NCI-H2029 (cell line): Measurements from ENCODE around the gene SPECC1L.

ENCODE experiments used
- DNase-seq: peaks from one replicate; lab custom pipeline; 2025; lab: John Stamatoyannopoulos, UW

Gene SPECC1L

DNA sequence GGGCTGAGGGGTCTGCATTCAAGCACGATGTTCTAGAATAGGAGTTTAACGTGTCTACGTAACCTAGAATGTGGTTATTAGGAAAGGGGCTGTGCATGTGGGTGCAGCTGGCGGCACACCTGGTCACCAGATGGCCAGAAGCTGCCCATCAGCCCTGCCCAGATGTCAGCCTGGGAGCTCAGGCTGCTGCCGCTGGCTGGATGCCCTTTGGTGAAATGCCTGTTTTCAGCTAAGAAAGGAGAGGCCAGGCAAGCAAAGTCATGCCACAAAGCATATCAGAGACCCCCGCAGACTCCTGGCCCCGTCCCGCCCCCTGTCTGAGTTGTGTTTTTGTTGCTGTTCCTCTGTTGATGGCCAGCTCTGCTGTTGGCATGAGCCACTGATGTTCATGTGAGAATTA lies 145.5 kb downstream of the SPECC1L start:
- no peak for DNase-seq

DNA sequence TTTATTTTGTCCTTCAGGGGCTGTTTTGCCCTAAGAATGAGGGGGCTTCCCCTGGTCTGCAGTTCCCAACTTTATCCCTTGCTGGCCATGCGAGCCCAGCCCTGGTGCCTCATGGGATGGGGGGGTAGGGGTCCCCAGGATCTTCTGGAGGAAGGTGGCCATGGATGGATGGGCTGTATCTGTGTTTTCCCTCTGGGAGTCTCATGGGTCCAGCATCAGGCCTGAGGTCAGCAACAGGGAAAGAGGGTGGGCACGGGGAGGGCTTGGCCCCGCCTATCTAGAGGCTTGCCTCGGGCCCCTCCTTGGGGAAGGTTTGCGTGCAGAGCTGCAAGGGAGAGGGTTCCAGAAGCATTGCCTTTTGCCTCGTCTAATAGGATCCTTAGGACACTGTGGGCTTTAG lies 146.0 kb downstream of the SPECC1L start:
- no peak for DNase-seq

DNA sequence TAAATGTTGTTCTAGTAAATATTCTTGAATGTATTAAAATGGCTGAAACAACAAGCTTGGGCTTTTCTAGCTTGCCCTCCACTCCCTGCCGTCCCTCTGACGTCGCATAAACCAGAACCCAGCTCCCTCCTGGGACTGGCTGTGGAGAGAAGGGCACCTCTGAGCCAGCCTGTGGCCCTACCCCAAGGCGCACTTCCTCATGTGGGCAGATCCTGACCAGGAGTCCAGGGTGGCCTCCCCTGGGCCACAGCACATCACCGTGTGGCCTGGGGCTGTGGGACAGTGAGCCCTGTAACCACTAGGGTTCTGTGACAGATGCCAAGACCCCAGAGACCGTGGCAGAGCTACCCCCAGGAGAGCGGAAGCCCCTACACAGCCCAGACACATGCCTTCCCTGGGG lies 146.6 kb downstream of the SPECC1L start:
- no peak for DNase-seq

DNA sequence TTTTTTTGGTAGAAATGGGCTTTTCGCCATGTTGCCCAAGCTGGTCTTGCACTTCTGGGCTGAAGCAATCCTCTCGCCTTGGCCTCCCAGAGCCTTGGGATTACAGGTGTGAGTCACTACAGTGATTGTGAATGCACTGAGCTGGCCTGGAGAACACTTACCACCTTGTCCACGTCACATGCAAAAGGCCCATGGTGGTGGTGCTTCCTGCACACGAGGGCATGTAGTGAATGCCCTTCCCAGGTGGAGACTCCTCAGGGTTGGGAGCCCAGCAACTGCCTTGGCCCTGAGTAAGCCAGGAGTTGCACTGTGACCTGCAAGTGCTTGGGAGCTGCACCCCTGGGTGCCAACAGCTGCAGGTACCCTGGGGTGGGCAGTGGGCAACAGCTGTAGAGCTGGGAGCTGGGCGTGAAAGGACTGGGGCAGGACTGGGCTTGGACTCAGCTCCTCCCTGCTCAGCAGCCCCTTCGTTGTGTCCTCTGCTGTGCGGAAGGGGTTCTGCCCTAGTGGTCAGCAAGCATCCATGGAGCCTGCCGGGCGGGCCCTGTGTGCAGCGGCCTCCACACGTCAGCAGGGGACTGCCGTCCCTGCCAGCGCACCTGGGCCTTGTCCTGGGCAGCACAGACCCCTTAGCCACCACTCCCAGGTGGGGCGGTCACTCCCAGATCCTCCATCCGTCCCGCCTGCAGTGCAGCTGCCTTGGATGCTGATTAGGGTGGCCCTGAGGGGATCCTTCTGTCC lies 147.4 kb downstream of the SPECC1L start:
- no peak for DNase-seq

DNA sequence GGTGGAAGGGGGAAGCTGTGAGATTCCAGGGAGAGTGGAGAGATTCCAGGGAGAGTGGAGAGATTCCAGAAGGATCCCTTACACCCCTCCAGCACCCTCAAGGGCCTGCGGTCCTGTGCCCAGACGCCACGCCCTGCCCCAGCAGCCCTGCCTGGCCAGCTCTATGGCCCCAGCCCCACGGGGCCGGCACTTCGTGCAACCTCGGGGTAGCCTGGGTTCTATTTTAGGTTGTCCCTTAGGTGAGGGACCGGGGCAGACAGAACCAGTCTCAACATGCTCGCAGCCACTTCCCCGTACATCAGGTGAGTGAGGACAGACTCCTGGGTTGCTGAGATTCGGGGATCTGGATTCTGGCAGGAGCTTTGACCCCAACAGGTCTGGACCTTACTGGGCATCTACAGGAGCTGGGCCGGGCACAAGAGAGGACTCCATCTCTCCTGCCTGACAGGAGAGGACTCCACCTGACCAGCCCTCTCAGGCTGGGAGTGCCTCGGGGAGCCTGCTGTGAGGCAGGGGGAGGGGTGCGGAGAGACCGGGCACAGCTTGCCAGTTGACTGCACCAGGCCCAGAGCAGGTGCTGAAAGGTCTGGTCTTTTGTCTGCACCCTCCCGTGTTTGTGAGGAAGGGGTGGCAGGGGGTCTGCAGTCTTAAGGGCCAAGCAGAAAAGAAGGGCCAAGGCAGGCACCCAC lies 148.3 kb downstream of the SPECC1L start:
- no peak for DNase-seq

DNA sequence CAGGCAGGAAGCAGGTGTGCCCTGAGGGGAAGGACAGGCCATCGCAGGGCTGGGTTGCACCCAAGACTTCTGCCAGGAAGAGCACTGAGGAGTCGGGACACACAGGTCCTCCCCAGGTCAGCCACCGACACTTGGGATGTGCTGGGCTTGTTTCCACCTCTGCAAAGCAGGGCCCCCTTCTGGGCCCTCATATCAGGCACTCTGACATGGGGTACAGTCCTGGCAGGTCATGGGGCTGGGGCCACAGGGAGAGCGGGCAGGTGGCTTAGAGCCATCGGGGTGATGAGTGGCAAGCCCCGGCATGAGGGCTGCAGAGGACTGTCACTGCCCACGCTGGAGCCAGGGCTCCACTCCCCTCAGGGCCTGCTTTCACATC lies 148.8 kb downstream of the SPECC1L start:
- no peak for DNase-seq

DNA sequence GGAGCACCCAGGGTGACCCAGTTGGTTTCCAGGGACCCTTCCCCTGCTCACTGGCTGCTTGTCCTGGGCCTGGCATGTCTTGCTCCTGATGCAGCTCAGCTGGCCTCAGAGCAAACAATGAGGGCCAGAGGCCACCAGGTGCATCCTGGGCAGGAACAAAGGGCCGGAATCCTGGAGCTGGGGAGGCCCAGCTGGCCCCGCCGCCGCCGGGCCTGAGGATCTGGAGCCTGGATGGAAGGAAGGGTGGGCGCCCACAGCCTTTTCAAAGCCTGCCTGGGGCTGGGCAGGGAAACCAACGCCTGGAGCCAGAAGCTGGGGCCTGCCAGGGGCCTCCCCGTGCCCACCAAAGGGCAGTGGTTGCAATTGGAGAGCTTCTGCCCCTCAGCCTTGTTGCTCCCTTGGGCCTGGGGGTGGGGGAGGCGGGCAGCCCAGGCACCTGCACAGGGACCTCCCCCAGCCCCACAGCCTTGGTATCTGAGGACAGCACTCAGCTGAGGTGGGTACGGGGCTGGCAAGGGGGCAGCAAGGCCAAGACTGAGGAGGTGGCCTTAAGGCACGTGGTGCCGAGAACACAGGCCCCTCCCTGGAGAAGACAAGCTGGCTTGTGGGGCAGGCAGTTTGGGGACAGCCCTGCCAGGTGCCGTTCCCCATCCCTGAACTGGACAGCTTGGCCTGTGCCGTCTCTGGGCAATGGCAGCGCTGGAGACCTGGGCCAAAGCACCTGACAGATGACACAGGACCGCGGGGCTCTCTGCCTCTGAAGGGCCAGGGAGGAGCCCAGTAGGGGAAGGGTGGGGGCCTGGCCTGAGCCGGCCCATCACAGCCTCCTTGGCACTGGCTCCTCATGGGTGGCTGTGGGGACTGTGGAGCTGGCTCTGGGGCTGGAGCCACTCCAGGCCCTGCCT lies 149.7 kb downstream of the SPECC1L start:
- DNase-seq = no peak

DNA sequence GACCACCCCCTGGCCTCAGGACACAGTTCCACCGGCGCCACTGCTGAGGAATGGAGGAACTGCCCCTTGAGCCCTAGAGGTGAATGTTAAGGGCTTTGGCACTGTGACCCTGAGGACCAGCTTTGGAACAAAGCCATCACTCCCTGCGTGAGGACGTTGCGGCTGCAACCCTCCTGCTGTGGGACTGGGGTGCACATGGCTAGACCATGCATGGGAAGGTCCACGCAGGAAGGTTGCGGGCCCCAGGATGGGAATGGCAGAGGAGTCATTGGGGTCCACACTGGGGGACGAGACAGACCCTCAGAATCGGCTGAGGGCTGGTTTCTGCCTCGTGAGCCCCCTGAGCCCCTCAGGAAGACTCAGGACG lies 150.3 kb downstream of the SPECC1L start:
- DNase-seq = no peak

DNA sequence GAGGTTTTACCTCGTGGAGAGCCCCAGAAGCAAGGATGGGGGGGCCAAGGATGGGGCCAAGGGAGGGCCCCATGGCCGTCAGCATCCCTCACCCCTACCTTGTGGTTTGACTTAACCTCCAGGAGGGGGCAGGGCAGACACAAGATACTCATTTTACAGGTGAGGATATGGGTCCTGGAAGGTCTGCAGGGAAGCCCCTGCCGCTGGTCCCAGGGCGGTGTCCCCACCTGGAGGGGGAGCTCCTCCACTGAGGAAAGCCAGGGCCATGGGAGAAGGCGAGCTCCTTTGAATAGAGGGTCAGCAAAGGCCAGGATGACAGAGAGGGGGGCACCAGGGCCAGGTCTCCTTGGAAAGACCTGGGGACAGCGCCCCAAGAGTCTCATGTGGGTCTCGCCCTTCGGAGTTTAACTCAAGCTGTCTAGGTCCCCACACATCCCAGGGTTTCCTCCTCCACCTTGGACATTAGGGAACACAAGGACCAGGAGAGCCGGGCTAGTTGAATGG lies 150.8 kb downstream of the SPECC1L start:
- no peak for DNase-seq

DNA sequence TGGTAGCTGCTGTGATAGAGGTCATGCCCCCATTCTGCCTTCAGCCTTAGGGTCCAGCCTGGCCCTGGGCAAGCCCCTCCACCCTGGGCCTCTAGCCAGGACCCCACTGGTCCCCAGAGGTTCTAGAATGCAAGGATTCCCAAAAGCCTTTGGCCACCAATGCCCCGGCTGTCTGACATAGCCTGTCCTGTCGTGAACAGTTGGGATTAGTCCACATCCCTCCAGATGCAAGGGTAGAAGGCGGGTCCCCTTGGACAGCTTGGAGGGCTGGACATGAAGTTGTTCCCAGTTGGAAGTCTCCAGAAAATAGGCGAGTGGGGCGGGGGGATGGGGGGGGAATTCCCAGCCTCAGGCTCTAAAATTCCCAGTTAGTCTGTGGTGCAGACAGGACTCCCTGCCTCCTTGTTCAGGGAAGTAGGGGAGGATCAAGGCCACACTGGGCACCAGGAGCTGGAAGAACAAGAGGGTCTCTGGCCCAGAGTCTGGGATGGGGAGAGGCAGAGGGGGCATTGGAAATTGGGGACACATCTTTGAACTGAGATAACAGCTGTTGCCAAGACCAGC lies 151.6 kb downstream of the SPECC1L start:
- DNase-seq = no peak

DNA sequence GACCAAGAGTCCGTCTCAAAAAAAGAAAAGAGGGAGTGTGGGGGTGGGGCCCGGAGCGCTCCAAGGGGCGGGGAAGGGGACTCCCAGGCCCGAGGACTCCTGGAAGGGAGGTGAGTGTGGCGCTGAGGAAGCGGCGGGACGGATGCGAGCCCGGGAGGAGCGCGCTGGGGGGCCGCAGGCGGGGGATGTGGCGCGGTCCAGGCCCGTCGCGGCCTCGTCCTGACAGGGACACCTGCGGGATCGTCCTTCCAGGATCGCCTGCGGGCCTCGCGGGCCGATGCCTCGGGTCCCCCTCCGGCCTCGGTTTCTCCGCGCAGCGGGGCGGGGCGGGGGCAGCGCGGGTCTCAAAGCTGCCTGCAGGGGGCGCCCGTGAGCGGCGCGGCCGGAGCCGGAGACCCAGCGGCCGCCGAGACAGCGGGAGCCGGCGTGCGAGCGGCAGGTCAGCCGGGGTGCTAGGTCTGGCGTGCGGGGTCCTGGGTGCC lies 152.9 kb downstream of the SPECC1L start:
- no peak for DNase-seq

DNA sequence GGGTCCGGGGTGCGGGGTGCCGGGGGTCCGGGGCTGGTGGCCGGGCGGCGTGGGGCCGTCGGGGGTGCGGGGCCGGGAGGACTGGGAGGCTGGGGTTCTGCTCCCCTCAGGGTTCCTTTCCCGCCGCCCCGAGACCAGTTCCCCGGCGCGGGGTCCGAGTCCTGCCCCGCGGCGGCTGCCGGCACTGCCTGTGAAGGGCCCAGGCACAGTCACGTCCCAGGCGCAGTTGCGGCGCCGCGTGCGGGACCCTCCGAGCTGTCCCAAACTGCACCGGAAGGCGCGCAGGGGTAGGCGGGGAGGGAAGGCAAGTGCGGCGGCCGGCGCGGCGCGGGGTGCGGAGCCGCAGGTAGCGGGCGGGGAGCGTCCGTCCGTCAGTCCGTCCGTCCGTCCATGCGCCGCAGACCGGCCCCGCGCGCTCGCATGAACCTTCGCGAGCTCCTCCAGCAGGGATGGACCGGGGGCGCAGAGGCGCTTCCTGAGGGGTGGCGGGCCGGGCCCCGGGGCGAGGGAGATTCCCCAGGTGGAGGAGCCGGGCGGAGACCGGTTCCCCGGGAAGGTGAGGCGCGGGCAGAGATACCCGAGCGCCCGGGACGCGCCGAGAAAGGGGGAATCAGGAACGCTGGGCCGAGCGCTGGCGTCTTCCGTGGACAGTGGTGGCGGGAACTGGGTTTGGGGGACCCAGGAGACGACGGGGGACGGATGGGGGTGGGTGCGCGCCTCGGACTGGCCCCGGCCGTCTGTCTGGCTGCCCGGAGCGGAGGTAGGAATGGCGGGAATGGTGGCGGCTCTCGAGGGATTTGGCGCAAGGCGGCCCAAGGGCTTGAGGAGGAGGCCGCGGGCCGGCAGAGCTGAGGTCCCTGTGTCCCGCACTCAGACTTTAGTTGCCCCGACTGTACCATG lies 153.6 kb downstream of the SPECC1L start:
- no peak for DNase-seq

DNA sequence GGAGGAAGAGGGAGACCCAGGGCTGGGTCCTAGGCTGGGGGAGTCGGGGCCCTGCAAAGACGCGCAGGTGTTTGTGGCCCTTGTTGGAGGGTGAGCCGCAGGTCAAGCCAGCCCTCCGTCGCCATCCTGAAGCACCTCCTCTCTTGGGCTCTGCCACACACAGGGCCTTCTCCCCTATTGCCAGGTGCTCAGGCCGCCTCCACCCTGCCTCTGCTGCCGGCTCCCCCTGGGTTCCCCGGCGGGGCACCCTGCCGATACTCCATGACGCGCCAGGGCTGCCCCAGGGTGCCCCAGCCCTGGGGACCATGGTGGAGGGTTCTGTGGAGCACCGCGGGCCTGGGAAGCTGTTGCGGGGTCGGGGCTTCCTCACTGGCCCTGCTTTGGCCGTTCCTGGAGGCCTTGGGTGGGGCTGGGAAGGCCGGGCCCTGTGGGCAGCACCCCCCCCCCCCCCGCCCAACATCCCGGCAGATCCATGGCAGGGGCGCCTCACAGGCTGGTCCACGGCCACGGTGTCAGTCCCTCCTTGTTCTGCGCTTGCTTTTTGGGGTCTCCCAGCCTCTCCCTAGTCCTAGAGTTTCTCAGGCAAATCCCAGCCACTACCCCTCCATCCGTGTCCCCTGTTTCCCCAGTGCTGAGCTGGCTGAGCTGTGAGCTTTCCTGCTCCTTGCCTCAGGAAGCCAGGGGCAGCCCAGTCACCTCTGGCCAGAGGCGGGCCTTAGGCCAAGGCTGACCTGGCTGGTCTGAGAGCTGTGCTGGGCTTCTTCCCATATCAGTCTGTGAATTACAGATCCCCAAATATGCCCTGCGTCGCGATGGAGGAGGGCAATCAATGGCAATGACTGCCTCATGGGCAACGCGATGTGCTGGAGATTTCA lies 154.5 kb downstream of the SPECC1L start:
- no peak for DNase-seq

DNA sequence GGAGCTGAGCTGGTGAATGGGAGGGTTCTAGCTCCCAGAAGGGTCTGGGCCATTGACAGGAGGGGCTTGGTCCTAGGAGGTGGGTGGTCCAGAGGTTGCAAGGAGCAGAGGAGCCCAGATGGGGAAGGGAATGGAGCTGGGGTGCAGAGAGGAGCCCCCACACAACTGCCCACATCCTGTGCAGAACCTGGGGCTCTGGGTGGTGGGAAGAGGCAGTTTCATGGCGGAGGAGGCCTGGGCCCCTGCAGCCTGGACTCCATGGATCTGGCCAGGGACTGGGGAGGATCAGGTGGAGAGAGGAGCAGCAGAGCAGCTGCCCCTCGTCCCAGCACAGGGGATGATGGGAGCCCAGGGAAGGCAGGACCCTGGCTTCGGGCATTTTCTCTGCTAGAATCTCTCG lies 155.8 kb downstream of the SPECC1L start:
- no peak for DNase-seq

DNA sequence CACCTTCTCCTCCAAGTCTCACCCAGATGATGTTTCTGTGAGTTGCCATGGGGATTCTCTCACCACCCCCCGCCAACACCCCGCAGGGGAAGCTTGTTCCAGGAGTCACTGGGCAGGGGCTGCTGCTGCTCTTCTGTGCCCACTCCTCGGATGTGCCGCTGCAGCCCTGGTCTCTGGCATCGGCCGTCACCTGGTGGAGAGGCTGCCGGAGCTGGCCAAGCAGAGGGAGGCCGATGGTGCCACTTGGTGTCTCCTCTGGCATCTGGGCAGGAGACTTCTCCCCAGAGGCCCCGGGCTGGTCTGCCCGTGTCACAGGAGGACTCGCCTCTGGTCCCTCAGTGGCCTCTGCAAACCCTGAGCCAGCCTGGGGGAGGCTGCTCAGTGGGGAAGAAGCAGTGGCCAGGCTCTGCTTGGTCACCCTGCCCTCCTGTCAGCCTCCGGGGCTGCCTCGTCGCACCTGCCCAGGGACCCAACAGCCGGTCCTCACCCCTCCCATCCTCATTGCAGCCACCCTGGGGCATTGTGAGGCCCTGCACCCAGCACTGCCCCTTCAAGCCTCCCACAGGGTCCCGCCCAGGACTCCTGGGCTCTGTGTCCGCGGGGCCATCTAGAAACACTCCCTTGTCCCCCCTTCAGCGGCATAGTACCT lies 156.3 kb downstream of the SPECC1L start:
- no peak for DNase-seq

DNA sequence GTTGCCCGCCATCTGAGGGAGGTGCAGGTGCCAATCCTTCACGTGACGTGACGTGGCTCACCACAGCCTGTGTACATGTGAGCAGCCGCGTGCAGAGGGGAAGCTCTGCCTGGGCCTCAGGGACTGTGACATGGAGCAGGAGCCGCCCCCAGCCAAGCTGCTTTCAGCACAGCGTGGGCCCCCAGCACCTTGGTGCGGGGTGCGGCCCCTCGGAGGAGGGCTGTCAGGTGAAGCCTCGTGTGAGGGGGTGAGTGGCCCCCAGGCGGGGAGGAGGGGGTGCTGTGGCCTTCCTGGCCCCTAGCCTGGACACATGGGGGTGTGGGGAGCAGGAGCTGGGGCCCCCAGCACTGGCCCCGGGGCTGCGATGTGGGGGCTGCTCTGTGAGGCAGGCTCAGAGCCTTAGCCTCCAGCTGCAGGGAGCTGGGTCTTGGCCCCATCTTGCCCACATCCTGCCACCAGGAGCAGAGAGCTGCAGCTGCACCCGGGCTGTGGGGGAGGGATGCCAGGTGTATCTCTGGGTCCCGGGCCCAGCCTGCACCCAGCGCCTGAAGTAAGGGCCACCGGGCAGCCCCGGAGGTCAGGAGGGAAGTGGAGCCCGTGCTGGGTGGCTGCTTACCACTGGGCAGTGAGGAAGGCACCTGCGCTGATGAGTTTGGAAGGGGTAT lies 157.0 kb downstream of the SPECC1L start, which contains the start of gene ADORA2A:
Gene ADORA2A, plus strand, starts transcription at position 100 of the 665 bp plus-strand sequence. CDS start 5,806 bp downstream, outside the sequence.
- no peak for DNase-seq

DNA sequence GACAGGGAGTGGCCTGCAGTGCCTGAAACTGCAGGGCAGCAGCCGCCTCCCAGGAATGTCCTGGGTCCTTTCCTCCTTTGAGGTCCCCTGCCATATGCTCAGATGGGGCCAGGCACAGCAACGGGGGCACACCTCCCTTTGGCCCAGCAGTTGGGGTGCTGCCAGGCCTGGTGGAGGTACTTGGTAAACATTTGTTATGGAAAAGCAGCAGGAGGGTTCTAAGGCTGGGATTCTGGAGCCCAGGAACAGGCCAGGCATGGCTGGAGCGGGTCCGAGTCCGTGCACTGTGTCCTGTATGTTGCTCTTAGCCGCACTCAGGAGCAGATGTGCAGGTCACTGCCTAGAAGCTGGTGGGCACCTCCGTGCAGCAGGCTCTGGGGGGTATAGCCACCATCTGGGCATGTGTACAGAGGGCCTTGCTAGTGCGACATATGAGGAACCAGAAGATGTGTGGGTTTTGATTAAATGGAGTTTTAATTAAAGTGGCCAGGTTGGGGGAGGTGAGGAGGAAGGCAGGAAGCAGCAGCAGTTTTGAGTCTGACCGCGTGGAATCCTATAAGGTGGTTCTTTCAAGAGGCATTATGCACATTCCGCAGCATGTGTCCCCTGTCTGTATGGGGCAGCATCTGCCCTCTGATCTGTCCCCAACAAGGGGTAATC lies 158.2 kb downstream of the SPECC1L start:
- DNase-seq = no peak
